GM19023 (cell line): Measurements from ENCODE around the gene NPL.

ENCODE experiments used
- ATAC-seq: cut with Tn5 transposase; IDR thresholded peaks from one replicate; pipeline ENCODE4 v1.9.1; 2021; ENCODE audit warnings: mild to moderate bottlenecking, moderate library complexity; ENCODE audit not compliant: unreplicated experiment

NPL gene

DNA sequence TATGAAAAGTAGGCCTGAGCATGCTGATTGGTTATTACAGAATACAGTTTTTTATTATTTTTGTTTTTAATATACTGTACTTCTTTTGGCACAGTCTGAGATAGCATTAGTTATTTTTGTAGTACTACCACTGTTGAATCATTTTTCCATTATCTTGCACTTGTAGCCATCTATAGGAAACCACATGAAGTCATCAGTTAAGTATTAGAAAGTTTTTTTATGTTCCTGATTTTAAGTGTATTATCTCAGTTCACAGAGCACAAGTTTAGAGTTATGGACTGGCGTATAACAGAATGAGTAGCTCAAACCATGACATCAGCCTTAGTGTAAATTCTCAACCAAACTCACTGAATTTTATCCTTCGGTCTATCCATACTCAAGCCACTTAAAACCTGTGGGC lies 72.4 kb downstream of the NPL start:
- no peak for ATAC-seq

DNA sequence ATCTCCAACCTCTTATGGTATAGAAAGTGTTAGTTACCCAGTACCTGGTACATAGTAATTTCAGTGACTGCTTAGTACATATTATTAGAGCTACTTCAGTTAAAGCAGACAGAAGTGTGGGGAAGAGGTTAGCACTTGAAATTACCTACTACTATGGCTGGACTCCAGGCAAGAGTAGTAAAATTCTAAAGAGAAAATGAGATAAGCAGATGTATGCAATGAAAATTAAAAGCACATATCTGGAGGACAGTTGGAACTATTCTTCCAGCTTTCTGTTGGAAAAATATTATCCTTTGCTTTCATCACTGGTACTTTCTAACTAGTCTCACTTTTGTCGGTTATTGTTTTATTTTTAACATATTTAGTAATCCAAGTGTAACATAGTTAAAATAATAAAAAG lies 73.3 kb downstream of the NPL start:
- no peak for ATAC-seq

DNA sequence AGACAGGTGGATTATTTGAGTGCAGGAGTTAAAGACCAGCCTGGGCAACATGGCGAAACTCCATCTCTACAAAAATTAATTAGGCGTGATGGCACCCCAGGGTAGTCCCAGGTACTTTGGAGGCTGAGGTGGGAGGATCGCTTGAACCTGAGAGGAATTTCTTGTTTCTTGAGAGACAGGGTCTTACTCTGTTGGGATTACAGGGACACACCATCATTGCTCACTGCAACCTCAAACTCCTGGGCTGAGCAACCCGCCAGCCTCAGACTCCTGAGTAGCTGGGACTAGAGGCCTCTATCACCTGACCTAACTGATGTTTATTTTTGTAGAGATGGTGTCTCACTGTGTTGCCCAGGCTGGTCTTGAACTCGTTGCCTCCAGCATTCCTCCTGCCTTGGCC lies 74.4 kb downstream of the NPL start:
- ATAC-seq = no peak

DNA sequence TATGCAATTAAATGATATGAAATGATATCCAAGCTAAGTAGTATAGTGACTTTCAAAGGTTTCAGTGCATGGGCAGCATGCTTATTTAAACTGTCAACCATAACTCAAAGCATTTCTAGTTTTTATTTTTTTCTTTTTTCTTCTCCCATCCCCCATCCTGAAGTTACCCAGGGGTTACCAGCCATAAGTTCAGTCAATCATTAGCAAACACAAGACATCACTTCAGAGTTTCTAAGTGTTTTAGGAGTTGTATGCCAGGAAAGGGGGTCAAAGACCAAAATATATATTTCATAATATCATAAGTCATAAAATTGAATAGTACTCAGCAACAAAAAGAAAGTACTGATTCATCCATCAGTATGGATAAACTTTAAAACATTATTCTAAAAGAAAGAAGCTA lies 78.3 kb downstream of the NPL start:
- no peak for ATAC-seq

DNA sequence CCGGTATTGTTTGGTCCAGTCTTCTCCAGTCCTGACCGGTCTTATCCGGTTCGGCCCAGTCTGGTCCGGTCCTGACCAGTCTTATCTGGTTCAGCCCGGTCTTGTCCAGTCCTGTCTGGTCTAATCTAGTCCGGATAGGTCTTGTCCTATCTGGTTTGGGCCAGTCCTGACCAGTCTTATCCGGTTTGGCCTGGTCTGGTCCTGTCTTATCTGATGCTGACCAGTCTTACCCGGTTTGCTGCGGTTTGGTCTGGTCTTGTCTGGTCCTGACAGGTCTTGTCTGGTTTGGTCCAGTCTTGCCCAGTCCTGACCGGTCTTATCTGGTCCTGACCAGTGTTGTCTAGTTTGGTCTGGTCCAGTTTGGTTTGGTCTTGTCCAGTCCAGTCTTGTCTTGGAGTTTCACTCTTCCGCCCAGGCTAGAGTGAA lies 79.7 kb downstream of the NPL start:
- ATAC-seq = no peak

DNA sequence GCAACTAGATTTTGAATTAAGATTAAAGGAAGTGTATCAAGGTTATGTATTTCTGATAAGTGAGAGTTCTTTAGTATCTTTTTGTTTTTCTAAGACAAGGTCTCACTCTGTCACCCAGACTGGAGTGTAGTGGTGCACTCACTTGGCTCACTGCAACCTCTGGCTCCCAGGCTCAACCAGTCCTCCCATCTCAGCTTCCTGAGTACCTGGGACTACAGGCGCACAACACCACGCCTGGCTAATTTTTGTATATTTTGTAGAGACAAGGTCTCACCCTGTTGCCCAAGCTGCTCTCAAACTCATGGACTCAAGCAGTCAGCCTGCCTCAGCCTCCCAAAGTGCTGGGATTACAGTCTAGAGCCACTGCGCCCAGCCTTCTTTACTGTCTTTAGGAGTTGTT lies 83.3 kb downstream of the NPL start:
- no peak for ATAC-seq

DNA sequence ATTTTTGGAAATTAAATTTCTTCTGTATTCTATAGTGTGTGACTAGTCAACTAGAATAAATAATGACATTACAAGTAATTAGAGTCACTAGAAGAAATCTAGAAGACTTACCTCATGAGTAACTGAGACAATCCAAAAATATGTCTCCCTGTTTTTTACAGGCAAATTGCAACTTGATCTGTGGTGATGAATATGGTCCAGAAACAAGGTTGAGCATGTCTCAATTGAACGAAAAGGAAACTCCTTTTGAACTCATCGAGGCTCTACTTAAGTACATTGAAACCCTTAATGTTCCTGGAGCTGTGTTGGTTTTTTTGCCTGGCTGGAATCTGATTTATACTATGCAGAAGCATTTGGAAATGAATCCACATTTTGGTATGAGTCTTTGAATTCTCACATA lies 86.3 kb downstream of the NPL start:
- no peak for ATAC-seq

DNA sequence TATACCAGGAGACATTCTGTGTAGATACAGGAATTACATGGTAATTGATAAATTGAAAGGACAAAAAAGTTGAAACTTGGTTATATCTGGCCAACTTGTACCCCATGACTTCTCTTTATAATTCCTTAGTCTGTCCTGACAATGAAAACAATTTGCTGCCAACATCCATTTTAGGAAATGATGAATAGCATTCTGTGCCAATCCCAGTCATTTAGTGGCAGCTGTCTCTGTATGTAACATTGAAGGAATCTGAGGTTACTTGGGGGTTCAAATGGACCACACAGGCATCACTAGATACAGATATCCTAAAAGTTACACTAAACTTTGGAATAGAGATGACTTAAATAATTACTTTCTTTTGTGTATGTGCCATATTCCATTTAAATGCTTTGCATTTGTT lies 87.8 kb downstream of the NPL start:
- ATAC-seq = no peak

DNA sequence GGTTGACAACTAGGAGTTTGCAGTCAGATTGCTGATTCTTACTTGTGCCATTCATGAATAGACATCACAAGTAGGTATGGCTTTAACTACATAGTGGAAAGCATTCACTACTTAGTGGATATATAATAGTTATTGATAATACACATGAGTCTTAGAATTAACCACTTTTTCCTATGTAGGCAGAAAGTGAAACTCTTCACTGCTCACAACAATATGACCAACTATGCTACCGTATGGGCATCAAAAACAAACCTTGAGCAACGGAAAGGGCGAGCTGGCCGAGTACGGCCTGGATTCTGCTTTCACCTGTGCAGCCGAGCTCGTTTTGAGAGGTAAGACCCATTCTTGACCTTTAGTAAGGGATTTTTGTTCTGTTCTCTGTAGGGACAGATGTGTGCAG lies 88.3 kb downstream of the NPL start:
- no peak for ATAC-seq
